Measurements from ENCODE around the gene SHANK2.

Gene SHANK2

GRCh38 chr11:71252269-71252769 is at the start of gene SHANK2:
SHANK2 (minus strand) TSS chr11:71252577; CDS start chr11:71147326, 105,251 bp downstream.
- DNase-seq (ENCODE audit: low read depth in 2 of 2), result no peak

GRCh38 chr11:71301858-71302533 is 49.6 kb upstream of the SHANK2 start:
- DNase-seq (ENCODE audit: low read depth in 2 of 2), result no peak

- DNase-seq (ENCODE audit: low read depth in 2 of 2), result no peak
These were observed 48.9 kb upstream of the SHANK2 start for GRCh38 chr11:71301046-71301857.

GRCh38 chr11:71300187-71300586 is 47.8 kb upstream of the SHANK2 start:
- DNase-seq (ENCODE audit: low read depth in 2 of 2), result no peak

- DNase-seq (ENCODE audit: low read depth in 2 of 2), result no peak
These were observed 46.4 kb upstream of the SHANK2 start for GRCh38 chr11:71298761-71299181.

GRCh38 chr11:71298016-71298550 is 45.7 kb upstream of the SHANK2 start:
- no peak for DNase-seq (ENCODE audit: low read depth in 2 of 2)

GRCh38 chr11:71294846-71295600 is 42.6 kb upstream of the SHANK2 start:
- no peak for DNase-seq (ENCODE audit: low read depth in 2 of 2)

GRCh38 chr11:71293961-71294782 is 41.8 kb upstream of the SHANK2 start:
- DNase-seq (ENCODE audit: low read depth in 2 of 2), result no peak

GRCh38 chr11:71286701-71287643 is 34.6 kb upstream of the SHANK2 start:
- no peak for DNase-seq (ENCODE audit: low read depth in 2 of 2)

- no peak for DNase-seq (ENCODE audit: low read depth in 2 of 2)
These were observed 32.7 kb upstream of the SHANK2 start for GRCh38 chr11:71285111-71285510.

GRCh38 chr11:71284525-71285092 is 32.2 kb upstream of the SHANK2 start:
- DNase-seq (ENCODE audit: low read depth in 2 of 2), result no peak

GRCh38 chr11:71283971-71284441 is 31.6 kb upstream of the SHANK2 start:
- DNase-seq (ENCODE audit: low read depth in 2 of 2), result no peak

GRCh38 chr11:71282581-71283351 is 30.4 kb upstream of the SHANK2 start:
- DNase-seq (ENCODE audit: low read depth in 2 of 2), result no peak

- no peak for DNase-seq (ENCODE audit: low read depth in 2 of 2)
These were observed 29.5 kb upstream of the SHANK2 start for GRCh38 chr11:71281831-71282230.

GRCh38 chr11:71281204-71281603 is 28.8 kb upstream of the SHANK2 start:
- DNase-seq (ENCODE audit: low read depth in 2 of 2), result no peak

GRCh38 chr11:71279916-71280645 is 27.7 kb upstream of the SHANK2 start:
- DNase-seq (ENCODE audit: low read depth in 2 of 2), result no peak

- no peak for DNase-seq (ENCODE audit: low read depth in 2 of 2)
These were observed 19.8 kb upstream of the SHANK2 start for GRCh38 chr11:71272161-71272560.

All from stimulated activated CD4-positive, alpha-beta T cell treated with anti-CD3 and anti-CD28 coated beads, Interleukin-1b, Interleukin-23, amount 100 ng/mL, for 1 hour (primary cell).